H9 (cell line): ENCODE measurements around the gene RHOH. TPM values are rescaled to one million over a fixed set of nuclear protein-coding genes. Genes with fewer than 3 reads are reported as not detected.

ENCODE experiments used
- DNase-seq: peaks from one replicate; pipeline ENCODE4 v3.0.0-alpha.2; 2017
- H2AFZ ChIP-seq: one replicate; pipeline ENCODE4 v1.6.1; 2013; ENCODE audit warnings: mild to moderate bottlenecking, low read length, control low read depth, moderate library complexity
- H2AK5ac ChIP-seq: 2 replicates; pipeline ENCODE4 v1.6.1; 2013; ENCODE audit warnings: low read length, control low read depth, mixed read lengths; ENCODE audit not compliant: insufficient read length
- H2BK120ac ChIP-seq: one replicate; pipeline ENCODE4 v1.6.1; 2013; ENCODE audit warnings: low read depth, mild to moderate bottlenecking, low read length, control low read depth, inconsistent platforms; ENCODE audit not compliant: poor library complexity, severe bottlenecking
- H2BK12ac ChIP-seq: 2 replicates; pipeline ENCODE4 v1.6.1; 2013; ENCODE audit warnings: low read length, control low read depth, mixed read lengths, low read depth; ENCODE audit not compliant: insufficient read length
- H2BK15ac ChIP-seq: 2 replicates; pipeline ENCODE4 v1.6.1; 2013; ENCODE audit warnings: low read depth, low read length, control low read depth
- H2BK20ac ChIP-seq: one replicate; pipeline ENCODE4 v1.6.1; 2013; ENCODE audit warnings: low read depth, mild to moderate bottlenecking, low read length, control low read depth, inconsistent platforms; ENCODE audit not compliant: poor library complexity, severe bottlenecking
- H2BK5ac ChIP-seq: 2 replicates; pipeline ENCODE4 v1.6.1; 2013; ENCODE audit warnings: low read length, control low read depth, mixed read lengths; ENCODE audit not compliant: insufficient read length
- H3K14ac ChIP-seq: 2 replicates; pipeline ENCODE4 v1.6.1; 2013; ENCODE audit warnings: low read length, control low read depth; ENCODE audit not compliant: insufficient read depth
- H3K18ac ChIP-seq: 2 replicates; pipeline ENCODE4 v1.6.1; 2013; ENCODE audit warnings: low read depth, mild to moderate bottlenecking, mixed read lengths, low read length, control low read depth; ENCODE audit not compliant: insufficient read length
- H3K23ac ChIP-seq: 2 replicates; pipeline ENCODE4 v1.6.1; 2013; ENCODE audit warnings: low read length, control low read depth, mixed read lengths, low read depth; ENCODE audit not compliant: insufficient read length
- H3K23me2 ChIP-seq: 2 replicates; pipeline ENCODE4 v1.6.1; 2013; ENCODE audit warnings: low read depth, mild to moderate bottlenecking, mixed read lengths, low read length, control low read depth; ENCODE audit not compliant: insufficient read length, poor library complexity, severe bottlenecking
- H3K27ac ChIP-seq: 2 replicates; pipeline ENCODE4 v1.5.1; 2013; ENCODE audit warnings: low read length, control low read depth, mixed read lengths, low read depth; ENCODE audit not compliant: insufficient read length
- H3K27me3 ChIP-seq: 2 replicates; pipeline ENCODE4 v1.6.1; 2013; ENCODE audit warnings: low read length, control low read depth, inconsistent platforms; ENCODE audit not compliant: insufficient read depth
- H3K4ac ChIP-seq: 2 replicates; pipeline ENCODE4 v1.6.1; 2013; ENCODE audit warnings: low read depth, mild to moderate bottlenecking, control low read depth, inconsistent platforms, low read length, moderate library complexity
- H3K4me1 ChIP-seq: 2 replicates; pipeline ENCODE4 v1.6.1; 2013; ENCODE audit warnings: low read length, control low read depth, inconsistent platforms; ENCODE audit not compliant: insufficient read depth
- H3K4me2 ChIP-seq: 2 replicates; pipeline ENCODE4 v1.6.1; 2013; ENCODE audit warnings: low read length, control low read depth, mixed read lengths; ENCODE audit not compliant: insufficient read length, insufficient read depth
- H3K56ac ChIP-seq: 2 replicates; pipeline ENCODE4 v1.6.1; 2013; ENCODE audit warnings: low read depth, mild to moderate bottlenecking, mixed read lengths, low read length, control low read depth; ENCODE audit not compliant: insufficient read length
- H3K79me1 ChIP-seq: 2 replicates; pipeline ENCODE4 v1.6.1; 2013; ENCODE audit warnings: low read depth, mild to moderate bottlenecking, moderate library complexity, low read length, control low read depth, inconsistent platforms; ENCODE audit not compliant: insufficient read depth, poor library complexity, severe bottlenecking
- H3K79me2 ChIP-seq: 2 replicates; pipeline ENCODE4 v1.6.1; 2013; ENCODE audit warnings: low read length, control low read depth, inconsistent platforms; ENCODE audit not compliant: insufficient read depth
- H3K9ac ChIP-seq: 2 replicates; pipeline ENCODE4 v1.6.1; 2013; ENCODE audit warnings: low read length, control low read depth, mixed read lengths; ENCODE audit not compliant: insufficient read length; ENCODE audit errors: extremely low read depth
- H3K9me3 ChIP-seq: one replicate; pipeline ENCODE4 v1.6.1; 2013; ENCODE audit warnings: low read depth, low read length, inconsistent platforms; ENCODE audit not compliant: control insufficient read depth
- H3T11ph ChIP-seq: one replicate; pipeline ENCODE4 v1.6.1; 2013; ENCODE audit warnings: mild to moderate bottlenecking, low read length, control low read depth, inconsistent platforms
- H4K20me1 ChIP-seq: one replicate; pipeline ENCODE4 v1.6.1; 2013; ENCODE audit not compliant: control insufficient read depth, insufficient read length, insufficient read depth
- H4K5ac ChIP-seq: 2 replicates; pipeline ENCODE4 v1.6.1; 2013; ENCODE audit warnings: low read depth, mild to moderate bottlenecking, mixed read lengths, low read length, control low read depth; ENCODE audit not compliant: insufficient read length
- H4K8ac ChIP-seq: replicated peaks from 2 replicates; pipeline ENCODE4 v1.6.1; 2013; ENCODE audit warnings: low read length, control low read depth, mixed read lengths, low read depth; ENCODE audit not compliant: insufficient read length
- H4K91ac ChIP-seq: 2 replicates; pipeline ENCODE4 v1.6.1; 2013; ENCODE audit warnings: low read depth, mild to moderate bottlenecking, moderate library complexity, mixed read lengths, low read length, control low read depth; ENCODE audit not compliant: insufficient read length
- H3K27ac Mint-ChIP-seq, 3 experiments: 2 replicates in 2 of 3; 3 replicates in 1 of 3; pipeline ENCODE4 v1.8.0; 2020 to 2021; ENCODE audit warnings: mixed read lengths in 3 of 3, mild to moderate bottlenecking in 1 of 3, moderate library complexity in 1 of 3
- H3K27me3 Mint-ChIP-seq: 2 replicates; pipeline ENCODE4 v1.8.0; 2021; ENCODE audit warnings: low read depth, mild to moderate bottlenecking, moderate library complexity, mixed read lengths
- H3K36me3 Mint-ChIP-seq, 3 experiments: 2 replicates in 2 of 3; 3 replicates in 1 of 3; pipeline ENCODE4 v1.8.0; 2020 to 2021; ENCODE audit warnings: low read depth in 3 of 3, mixed read lengths in 3 of 3; ENCODE audit not compliant: insufficient read depth in 1 of 3
- H3K4me1 Mint-ChIP-seq, 2 experiments: 2 replicates each; pipeline ENCODE4 v1.8.0; 2020; ENCODE audit warnings: mixed read lengths in 2 of 2
- H3K4me3 Mint-ChIP-seq, 2 experiments: 2 replicates in 1 of 2; 3 replicates in 1 of 2; pipeline ENCODE4 v1.8.0; 2020 to 2021; ENCODE audit warnings: mild to moderate bottlenecking in 2 of 2, mixed read lengths in 2 of 2, moderate library complexity in 1 of 2
- H3K9me3 Mint-ChIP-seq, 2 experiments: 2 replicates in 1 of 2; 3 replicates in 1 of 2; pipeline ENCODE4 v1.8.0; 2020; ENCODE audit warnings: mild to moderate bottlenecking in 2 of 2, mixed read lengths in 2 of 2, moderate library complexity in 1 of 2
- CTCF ChIP-seq: fragments of 200-600 bp; sonication (generic); conservative IDR thresholded peaks from 3 replicates; pipeline ENCODE4 v1.8.0; 2021; ENCODE audit warnings: antibody characterized with exemption, mild to moderate bottlenecking
- WGBS: extraction: QIAGEN DNeasy Blood & Tissue Kit; methylation state at CpG from one replicate; pipeline ENCODE4 v1.1.7; 2013; ENCODE audit warnings: missing lambda C conversion rate, low lambda C conversion rate, mixed read lengths; ENCODE audit not compliant: insufficient read length; ENCODE audit errors: extremely low coverage; 5-methylcytosine and 5-hydroxymethylcytosine counted together
- total RNA-seq: library from RNA; stranded (reverse); gene quantifications from 2 replicates; pipeline ENCODE4 v1.2.1, GENCODE V29; 2021

The RHOH gene
- total RNA-seq, 1 experiment from 2014 or later: 7.1 TPM

- H3K4me1 ChIP-seq: peaks cover 5% of the 10 kb centered on the region; the same call in 1 of the 2 replicates
- no peak overlapping the region for H4K5ac ChIP-seq
- no peak overlapping the region for H2AK5ac ChIP-seq
Observed at GRCh38 chr4:40233227-40233626, 36.4 kb downstream of the RHOH start.

More at GRCh38 chr4:40233227-40233626, 36.4 kb downstream of the RHOH start:
- Histone ChIP-seq H3T11ph (no peak overlapping the region), H3K9ac (no peak overlapping the region), H3K79me1 (no peaks in the 10 kb centered on the region), H3K23ac (no peak overlapping the region), H2BK15ac (no peak overlapping the region), H3K23me2 (no peaks in the 10 kb centered on the region), H4K91ac (no peak overlapping the region), H3K4me2 (no peak overlapping the region), H3K27ac (no peak overlapping the region), H3K4ac (no peak overlapping the region), H3K56ac (no peak overlapping the region), H3K9me3 (no peaks in the 10 kb centered on the region), H2BK20ac (no peak overlapping the region), H2BK5ac (no peak overlapping the region), H4K8ac (no peak overlapping the region), H3K27me3 (no peaks in the 10 kb centered on the region), H2BK12ac (no peak overlapping the region), H3K79me2 (no peaks in the 10 kb centered on the region), H3K18ac (no peak overlapping the region), H2BK120ac (no peak overlapping the region), H2AFZ (no peak overlapping the region), H4K20me1 (no peaks in the 10 kb centered on the region), H3K14ac (no peak overlapping the region)
- TF ChIP-seq CTCF: no peak
- Mint-ChIP-seq H3K4me1 (peaks cover 15 to 22% of the 10 kb centered on the region in 2 experiments), H3K9me3 (no peaks in the 10 kb centered on the region), H3K27me3 (no peaks in the 10 kb centered on the region), H3K27ac (no peak overlapping the region), H3K4me3 (no peak overlapping the region), H3K36me3 (peaks cover 0 to 3% (median 0%) of the 10 kb centered on the region in 3 experiments; a peak in 1 of 7 replicates)
- DNase-seq: no peak
- no CpG with 5 or more reads among the region's 3 CpGs for WGBS
